Measurements from ENCODE around the gene ZNF592.

ZNF592 gene

DNA sequence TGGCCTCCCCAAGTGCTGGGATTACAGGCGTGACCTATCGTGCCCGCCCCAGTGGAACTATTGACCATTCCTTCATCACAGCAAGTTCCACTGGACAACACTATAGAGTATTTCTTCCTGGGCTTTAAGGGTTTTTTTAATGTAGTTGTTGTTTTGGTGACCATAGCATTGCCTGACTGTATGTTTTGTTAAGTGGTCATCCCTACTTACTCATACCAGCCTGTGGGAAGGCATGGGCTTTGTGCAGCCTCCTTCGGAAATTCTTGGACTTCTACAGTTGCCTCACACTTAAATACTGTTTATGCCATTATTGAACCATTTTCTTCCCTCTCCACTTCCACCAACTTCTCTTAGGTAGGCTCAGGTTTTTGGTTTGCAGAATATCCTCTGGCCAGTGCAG lies 48.8 kb downstream of the ZNF592 start:
- DNase-seq (ENCODE audit: extremely low spot score), result no peak
- no peak for TF ChIP-seq LEF1 (IDR thresholded peaks at IDR 0.05; ENCODE audit: borderline replicate concordance)
- TF ChIP-seq FOXA1 (IDR thresholded peaks at IDR 0.05), result no peak
- no peak for TF ChIP-seq L3MBTL2 (conservative IDR thresholded peaks at IDR 0.05)
- TF ChIP-seq FOXK2 (IDR thresholded peaks at IDR 0.05), result no peak
- CTCF ChIA-PET, result interaction anchor here (0.7 kb wide), 2 partner anchors 33 to 93 kb away, joined by 5 to 9 read pairs; no protein-coding TSS in a partner anchor
- POLR2A ChIA-PET, result no interaction called here

DNA sequence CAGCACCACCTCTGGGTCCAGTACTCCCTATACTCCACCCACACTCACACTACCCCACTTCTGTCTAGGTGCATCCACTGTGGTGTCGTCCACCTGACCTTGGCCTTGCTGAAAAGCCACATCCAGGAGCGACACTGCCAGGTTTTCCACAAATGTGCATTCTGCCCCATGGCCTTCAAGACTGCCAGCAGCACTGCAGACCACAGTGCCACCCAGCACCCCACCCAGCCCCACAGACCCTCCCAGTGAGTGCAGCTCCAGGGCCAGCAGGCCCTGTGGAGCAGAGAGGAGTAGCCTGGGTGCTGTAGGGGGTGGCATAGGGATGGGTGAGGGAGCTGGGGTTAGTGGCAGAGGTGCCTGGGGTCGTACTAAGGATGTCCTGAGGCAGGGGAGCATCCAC lies 49.4 kb downstream of the ZNF592 start:
- DNase-seq (ENCODE audit: extremely low spot score), result no peak
- TF ChIP-seq ARNT (IDR thresholded peaks at IDR 0.05) (no peak), SUZ12 (IDR thresholded peaks at IDR 0.05) (no peak), NFRKB (IDR thresholded peaks at IDR 0.05) (no peak)
- ChIA-PET POLR2A (no interaction called here), CTCF (no interaction called here)

DNA sequence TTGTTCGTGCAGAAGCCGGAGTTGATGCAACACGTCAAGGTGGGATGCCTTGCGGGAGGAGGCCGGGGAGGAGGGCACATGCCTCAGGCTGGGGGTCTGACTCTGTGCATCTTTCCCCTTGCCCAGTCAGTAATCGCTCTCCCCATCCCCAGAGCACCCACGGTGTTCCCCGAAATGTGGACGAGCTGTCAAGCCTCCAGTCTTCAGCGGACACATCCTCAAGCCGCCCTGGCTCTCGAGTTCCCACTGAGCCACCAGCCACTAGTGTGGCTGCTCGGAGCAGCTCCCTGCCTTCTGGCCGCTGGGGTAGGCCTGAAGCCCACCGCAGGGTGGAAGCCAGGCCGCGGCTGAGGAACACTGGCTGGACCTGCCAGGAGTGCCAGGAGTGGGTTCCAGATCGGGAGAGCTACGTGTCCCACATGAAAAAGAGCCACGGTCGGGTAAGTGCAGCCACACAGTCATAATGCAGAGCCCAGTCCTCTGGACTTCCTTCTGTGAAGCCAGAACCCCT lies 50.1 kb downstream of the ZNF592 start:
- TF ChIP-seq FOXM1 (IDR thresholded peaks at IDR 0.05; ENCODE audit: borderline replicate concordance), result no peak
- no peak for TF ChIP-seq LEF1 (IDR thresholded peaks at IDR 0.05; ENCODE audit: borderline replicate concordance)
- no peak for TF ChIP-seq CTBP1 (IDR thresholded peaks at IDR 0.05; ENCODE audit: borderline replicate concordance)
- no peak for TF ChIP-seq BHLHE40 (IDR thresholded peaks at IDR 0.05; ENCODE audit: borderline replicate concordance)
- no peak for TF ChIP-seq FOXK2 (IDR thresholded peaks at IDR 0.05)
- TF ChIP-seq L3MBTL2 (conservative IDR thresholded peaks at IDR 0.05), result no peak
- no peak for TF ChIP-seq TARDBP (IDR thresholded peaks at IDR 0.05)
- no peak for TF ChIP-seq ELF4 (IDR thresholded peaks at IDR 0.05)
- no peak for TF ChIP-seq ZNF384 (IDR thresholded peaks at IDR 0.05)
- TF ChIP-seq FOXA1 (IDR thresholded peaks at IDR 0.05), result no peak
- TF ChIP-seq ARNT (IDR thresholded peaks at IDR 0.05), result no peak
- no peak for TF ChIP-seq NFRKB (IDR thresholded peaks at IDR 0.05)
- no peak for TF ChIP-seq HDGF (IDR thresholded peaks at IDR 0.05; ENCODE audit: borderline replicate concordance)
- TF ChIP-seq SUZ12 (IDR thresholded peaks at IDR 0.05), result no peak
- TF ChIP-seq SP1 (IDR thresholded peaks at IDR 0.05), result no peak
- TF ChIP-seq, protein P1, sequence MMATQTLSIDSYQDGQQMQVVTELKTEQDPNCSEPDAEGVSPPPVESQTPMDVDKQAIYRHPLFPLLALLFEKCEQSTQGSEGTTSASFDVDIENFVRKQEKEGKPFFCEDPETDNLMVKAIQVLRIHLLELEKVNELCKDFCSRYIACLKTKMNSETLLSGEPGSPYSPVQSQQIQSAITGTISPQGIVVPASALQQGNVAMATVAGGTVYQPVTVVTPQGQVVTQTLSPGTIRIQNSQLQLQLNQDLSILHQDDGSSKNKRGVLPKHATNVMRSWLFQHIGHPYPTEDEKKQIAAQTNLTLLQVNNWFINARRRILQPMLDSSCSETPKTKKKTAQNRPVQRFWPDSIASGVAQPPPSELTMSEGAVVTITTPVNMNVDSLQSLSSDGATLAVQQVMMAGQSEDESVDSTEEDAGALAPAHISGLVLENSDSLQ (IDR thresholded peaks at IDR 0.05), result no peak
- DNase-seq (ENCODE audit: extremely low spot score), result no peak
- ChIA-PET CTCF (no interaction called here), POLR2A (no interaction called here)

DNA sequence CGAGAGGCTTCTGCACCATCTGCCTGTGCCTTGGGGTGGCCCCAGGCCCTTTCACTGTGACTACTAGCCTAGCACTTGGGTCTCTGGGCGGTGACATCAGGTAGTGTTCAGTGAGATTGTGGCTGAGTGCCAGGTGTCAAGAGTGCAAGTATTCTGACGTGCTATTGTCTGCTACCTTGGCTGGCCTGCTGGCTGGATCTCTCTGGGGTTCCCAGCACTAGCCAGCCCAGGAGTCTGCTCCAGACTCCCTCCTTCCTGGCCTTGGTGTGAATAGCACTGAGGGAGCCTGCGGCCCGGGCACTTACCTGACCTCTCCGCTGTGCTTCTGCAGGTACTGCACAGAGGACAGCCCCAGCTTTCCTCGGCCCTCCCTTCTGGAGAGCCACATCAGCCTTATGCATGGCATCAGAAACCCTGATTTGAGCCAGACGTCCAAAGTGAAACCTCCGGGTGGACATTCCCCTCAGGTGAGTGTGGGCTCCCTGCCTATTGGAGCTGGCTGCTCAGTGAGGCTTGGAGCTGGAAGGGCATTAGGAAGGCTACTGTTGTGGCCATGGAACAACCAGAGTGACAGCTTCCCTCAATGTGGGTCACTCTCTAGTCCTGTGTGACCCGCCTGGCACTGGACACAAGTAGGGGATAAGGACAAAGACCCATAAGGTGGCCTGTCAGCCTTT lies 51.3 kb downstream of the ZNF592 start:
- ChIA-PET CTCF (no interaction called here), POLR2A (no interaction called here)
- no peak for TF ChIP-seq TARDBP (IDR thresholded peaks at IDR 0.05)
- TF ChIP-seq NFRKB (IDR thresholded peaks at IDR 0.05), result no peak
- no peak for TF ChIP-seq FOXM1 (IDR thresholded peaks at IDR 0.05; ENCODE audit: borderline replicate concordance)
- TF ChIP-seq CTBP1 (IDR thresholded peaks at IDR 0.05; ENCODE audit: borderline replicate concordance), result no peak
- TF ChIP-seq LEF1 (IDR thresholded peaks at IDR 0.05; ENCODE audit: borderline replicate concordance), result no peak
- TF ChIP-seq BHLHE40 (IDR thresholded peaks at IDR 0.05; ENCODE audit: borderline replicate concordance), result no peak
- TF ChIP-seq, protein P1 (IDR thresholded peaks at IDR 0.05), result no peak
- TF ChIP-seq HDGF (IDR thresholded peaks at IDR 0.05; ENCODE audit: borderline replicate concordance), result no peak
- TF ChIP-seq ZNF384 (IDR thresholded peaks at IDR 0.05), result no peak
- no peak for TF ChIP-seq ELF4 (IDR thresholded peaks at IDR 0.05)
- TF ChIP-seq SP1 (IDR thresholded peaks at IDR 0.05), result no peak
- TF ChIP-seq L3MBTL2 (conservative IDR thresholded peaks at IDR 0.05), result no peak
- TF ChIP-seq FOXA1 (IDR thresholded peaks at IDR 0.05), result no peak
- no peak for TF ChIP-seq SUZ12 (IDR thresholded peaks at IDR 0.05)
- no peak for TF ChIP-seq ARNT (IDR thresholded peaks at IDR 0.05)
- TF ChIP-seq FOXK2 (IDR thresholded peaks at IDR 0.05), result no peak
- DNase-seq (ENCODE audit: extremely low spot score), result no peak

GRCh38 chr15:84800365-84800806 lies 52.0 kb downstream of the ZNF592 start:
- TF ChIP-seq ZNF384 (IDR thresholded peaks at IDR 0.05) (no peak), ARNT (IDR thresholded peaks at IDR 0.05) (no peak), HDGF (IDR thresholded peaks at IDR 0.05; ENCODE audit: borderline replicate concordance) (no peak), ELF4 (IDR thresholded peaks at IDR 0.05) (no peak), LEF1 (IDR thresholded peaks at IDR 0.05; ENCODE audit: borderline replicate concordance) (no peak), FOXA1 (IDR thresholded peaks at IDR 0.05) (no peak), SUZ12 (IDR thresholded peaks at IDR 0.05) (no peak), SP1 (IDR thresholded peaks at IDR 0.05) (no peak), TARDBP (IDR thresholded peaks at IDR 0.05) (no peak), NFRKB (IDR thresholded peaks at IDR 0.05) (no peak), FOXM1 (IDR thresholded peaks at IDR 0.05; ENCODE audit: borderline replicate concordance) (no peak), BHLHE40 (IDR thresholded peaks at IDR 0.05; ENCODE audit: borderline replicate concordance) (no peak), CTBP1 (IDR thresholded peaks at IDR 0.05; ENCODE audit: borderline replicate concordance) (no peak), FOXK2 (IDR thresholded peaks at IDR 0.05) (no peak), L3MBTL2 (conservative IDR thresholded peaks at IDR 0.05) (no peak)
- TF ChIP-seq, protein P1 (IDR thresholded peaks at IDR 0.05), result no peak
- POLR2A ChIA-PET, result no interaction called here
- DNase-seq (ENCODE audit: extremely low spot score), result no peak
- CTCF ChIA-PET, result no interaction called here
